HUDEP-2 (cell line): Measurements from ENCODE around the gene HBE1.
"Not testable (repeated sequence)": the region's sequence is repeated elsewhere in the genome, so short reads cannot be mapped to it uniquely, and the experiment has no call there.

Experiments used
- DNase-seq, 76 experiments: peaks; one replicate each; lab custom pipeline; 2025; ENCODE audit not compliant: unreplicated experiment in 76 of 76; lab: John Stamatoyannopoulos, UW

Gene HBE1

DNA sequence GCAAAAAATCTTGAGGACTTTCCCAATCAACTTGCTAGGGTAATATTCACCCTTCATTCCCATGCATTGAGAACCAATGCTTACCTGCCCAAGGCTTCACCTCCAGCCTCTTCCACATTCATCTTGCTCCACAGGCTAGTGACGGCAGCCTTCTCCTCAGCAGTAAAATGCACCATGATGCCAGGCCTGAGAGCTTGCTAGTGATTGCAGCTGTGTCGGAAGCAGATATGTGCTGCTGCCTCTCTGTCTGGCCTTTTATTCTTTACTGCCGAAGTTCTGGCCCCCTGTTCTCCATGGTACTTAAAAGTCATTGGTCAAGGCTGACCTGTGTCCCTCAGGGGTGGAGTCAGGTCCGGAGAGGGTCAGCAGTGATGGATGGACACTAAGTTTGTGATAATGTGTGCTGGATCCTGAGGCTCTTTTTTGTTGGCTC is at the start of gene HBE1:
HBE1 (minus strand) TSS at position 231 of the 433 bp plus-strand sequence; CDS start at position 176, 55 bp downstream.
- DNase-seq, result no peak

DNA sequence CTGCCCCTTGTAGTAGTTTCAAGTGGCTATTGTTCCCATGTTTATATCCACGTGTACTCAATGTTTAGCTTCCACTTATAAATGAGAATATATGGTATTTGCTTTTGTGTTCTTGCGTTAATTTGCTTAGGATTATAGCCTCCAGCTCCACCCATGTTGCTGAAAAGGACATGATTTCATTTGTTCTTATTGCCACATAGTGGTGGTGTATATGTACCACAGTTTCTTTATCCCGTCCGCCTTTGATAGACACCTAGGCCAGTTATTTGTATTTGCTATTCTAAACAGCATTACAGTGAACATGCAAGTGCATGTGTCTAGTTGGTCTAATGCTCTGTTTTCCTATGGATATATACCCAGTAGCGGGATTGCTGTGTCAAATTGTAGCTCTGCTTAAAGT is 47.5 kb upstream of the HBE1 start:
- peak in 6 of 76 experiments; percentile 1 to 33 (median 16) for DNase-seq

DNA sequence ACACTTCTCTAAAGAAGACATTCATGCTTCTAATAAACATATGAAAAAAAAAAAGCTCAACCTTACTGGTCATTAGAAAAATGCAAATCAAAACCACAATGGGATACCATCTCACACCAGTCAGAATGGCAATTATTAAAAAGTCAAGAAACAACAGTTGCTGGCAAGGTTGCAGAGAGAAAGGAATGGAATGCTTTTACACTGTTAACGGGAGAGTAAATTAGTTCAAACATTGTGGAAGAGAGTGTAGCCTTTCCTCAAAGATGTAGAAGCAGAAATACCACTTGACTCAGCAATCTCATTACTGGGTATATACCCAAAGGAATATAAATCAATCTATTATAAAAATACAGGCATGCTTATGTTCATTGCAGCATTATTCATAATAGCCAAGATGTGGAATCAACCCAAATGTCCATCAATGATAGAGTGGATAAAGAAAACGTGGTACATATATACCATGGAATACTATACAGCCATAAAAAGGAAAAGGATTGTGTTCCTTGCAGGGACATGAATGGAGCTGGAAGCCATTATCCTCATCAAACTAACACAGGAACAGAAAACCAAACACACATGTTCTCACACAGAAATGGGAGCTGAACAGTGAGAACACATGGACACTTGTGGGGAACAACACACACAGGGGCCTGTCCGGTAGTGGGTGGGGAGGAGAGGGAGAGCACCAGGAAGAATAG is 43.7 kb upstream of the HBE1 start:
- DNase-seq, result not testable (repeated sequence)

DNA sequence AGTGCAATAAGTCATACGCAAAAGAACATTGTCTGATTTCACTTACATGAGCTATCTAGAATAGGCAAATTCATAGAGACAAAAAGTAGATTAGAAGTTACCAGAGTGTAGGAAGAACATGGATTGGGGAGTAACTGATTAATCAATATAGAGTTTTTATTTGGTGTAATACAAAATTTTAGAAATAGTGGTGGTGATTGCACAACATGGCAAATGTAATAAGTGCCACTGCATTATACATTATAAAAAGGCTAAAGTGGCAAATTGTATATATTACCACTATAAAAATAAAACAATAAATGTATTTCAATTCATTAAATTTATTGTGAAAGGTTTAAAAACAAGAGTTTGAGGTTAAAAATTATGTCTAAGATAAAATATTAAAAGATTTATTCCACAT is 40.7 kb upstream of the HBE1 start:
- no peak for DNase-seq

DNA sequence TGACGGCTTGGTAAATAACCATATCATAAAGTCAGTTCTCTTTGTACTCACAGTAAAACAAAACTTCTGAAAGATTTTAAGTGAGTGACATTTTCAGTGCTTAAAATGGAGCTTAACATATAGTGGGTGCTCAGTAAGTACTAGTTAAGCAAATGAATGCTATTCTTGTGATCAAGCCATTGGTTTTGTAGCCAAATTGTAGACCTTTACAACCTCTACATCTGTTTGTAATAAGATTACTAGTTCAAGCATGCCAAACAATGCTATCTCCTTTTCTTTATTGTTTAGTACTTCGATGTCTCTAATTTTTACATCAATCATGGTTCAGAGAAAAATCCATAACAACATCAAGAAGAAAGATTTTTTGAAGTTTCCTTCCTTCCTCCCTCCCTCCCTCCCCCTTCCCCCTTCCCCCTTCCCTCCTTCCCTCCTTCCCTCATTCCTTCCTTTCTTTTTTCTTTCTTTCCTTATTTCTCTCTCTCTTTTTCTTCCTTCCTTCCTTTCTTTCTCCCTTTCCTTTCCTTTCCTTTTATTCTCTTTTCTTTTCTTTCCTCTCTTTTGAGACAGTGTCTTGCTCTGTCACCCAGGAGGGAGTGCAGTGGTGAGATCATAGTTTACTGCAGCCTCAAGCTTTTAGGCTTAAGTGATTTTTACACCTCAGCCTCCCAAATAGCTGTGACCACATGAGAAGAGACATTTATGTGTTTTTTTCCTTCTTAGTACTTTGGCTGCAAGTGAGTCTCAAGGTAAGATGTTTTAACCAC is 37.7 kb upstream of the HBE1 start:
- no peak for DNase-seq

DNA sequence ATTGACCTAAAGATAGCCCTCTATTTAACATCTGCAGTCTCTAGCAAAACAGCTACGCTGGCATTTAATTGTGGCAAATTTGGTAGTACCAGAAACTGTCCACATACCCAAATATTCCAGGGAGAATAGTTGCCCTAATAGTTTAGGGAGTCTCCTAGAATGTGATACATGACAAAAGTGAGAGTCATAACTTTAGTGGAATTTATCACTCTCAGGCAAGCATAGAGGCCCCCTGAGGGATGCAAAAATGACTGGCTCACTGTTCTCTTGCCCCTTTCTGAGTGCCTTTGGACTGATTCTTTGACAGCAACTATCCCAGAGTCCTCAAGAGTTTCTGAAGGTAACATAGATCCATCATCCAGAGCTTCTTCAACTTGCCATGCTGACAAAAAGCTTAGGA is 34.3 kb upstream of the HBE1 start:
- no peak for DNase-seq

DNA sequence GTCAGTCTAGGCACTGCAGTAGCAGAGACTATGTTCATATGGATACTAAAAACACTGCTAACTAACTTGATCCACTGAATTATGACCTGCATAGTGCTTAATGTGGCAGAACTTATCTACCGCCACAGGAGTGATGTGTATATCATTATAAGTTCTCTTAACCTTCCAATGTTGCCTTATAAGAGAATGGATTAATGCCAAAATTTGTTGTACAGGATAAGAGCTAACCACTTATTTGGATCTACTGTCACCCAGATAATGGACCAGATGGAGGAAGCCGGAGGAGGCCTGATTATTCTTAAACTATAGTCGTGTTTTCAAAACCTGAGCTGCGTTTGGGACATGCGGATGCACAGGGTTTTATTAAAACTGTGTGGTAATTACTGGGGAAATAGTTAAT is 33.9 kb upstream of the HBE1 start:
- DNase-seq, result peak in 35 of 76 experiments; percentile 9 to 93 (median 64)

DNA sequence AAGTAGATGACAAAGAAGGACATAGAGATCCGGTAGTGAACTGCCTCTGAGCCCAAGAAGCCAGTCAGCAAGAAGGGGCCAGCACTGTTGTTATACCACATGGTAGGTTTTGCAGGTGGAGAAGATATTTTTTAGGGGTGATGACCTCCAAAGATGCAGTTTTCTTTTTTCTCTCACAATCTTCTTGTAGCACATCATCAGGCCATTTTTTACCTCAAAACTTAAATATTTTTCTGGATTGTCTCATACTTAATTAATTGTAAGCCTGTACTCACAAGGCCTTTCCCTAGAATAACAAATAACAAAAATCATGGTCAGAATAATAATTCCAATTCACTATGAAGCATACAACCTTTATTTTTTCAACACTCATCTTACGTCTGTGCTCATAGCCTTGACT is 32.1 kb upstream of the HBE1 start, which contains the start of gene OR51B4:
OR51B4 (minus strand) TSS at position 101 of the 400 bp plus-strand sequence; CDS start at position 101, 0 bp downstream.
- no peak for DNase-seq

DNA sequence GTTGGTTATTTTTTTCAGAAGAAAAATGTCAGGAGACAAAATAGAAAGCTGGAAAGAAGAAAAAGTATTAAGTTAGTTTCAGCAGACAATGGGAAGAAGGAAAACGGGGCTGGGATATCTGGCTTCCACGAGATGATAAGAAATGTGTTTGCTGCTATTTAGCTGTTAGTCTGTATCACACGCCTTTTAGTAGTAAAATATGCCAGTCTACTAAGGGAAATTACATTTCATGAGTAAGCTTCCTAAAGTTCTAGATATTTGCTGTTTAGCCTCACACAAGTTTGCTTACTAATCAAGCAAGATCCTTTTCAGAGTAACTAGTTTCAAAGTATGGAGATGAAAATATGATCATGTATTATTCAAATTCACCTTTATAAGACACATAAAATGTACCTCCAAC is 30.5 kb upstream of the HBE1 start:
- DNase-seq, result no peak

DNA sequence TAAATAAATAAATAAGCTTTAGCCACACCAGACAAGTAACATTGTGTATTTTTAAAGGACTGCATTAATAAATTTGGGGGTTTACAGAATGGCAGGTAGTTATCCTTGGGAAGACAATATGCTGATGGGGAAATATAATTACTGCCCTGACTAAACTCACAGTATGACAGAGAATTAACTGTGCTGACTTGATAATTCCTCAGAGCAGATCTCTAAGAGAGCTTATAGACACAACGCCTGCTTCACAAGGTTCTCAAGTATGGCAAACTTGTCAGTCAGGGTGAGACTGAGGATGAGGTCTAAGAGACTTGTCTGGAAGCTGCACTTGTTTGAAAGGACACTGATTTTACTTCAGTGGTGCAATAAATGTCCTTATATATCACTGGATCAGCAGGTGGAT is 28.7 kb upstream of the HBE1 start:
- DNase-seq, result no peak

DNA sequence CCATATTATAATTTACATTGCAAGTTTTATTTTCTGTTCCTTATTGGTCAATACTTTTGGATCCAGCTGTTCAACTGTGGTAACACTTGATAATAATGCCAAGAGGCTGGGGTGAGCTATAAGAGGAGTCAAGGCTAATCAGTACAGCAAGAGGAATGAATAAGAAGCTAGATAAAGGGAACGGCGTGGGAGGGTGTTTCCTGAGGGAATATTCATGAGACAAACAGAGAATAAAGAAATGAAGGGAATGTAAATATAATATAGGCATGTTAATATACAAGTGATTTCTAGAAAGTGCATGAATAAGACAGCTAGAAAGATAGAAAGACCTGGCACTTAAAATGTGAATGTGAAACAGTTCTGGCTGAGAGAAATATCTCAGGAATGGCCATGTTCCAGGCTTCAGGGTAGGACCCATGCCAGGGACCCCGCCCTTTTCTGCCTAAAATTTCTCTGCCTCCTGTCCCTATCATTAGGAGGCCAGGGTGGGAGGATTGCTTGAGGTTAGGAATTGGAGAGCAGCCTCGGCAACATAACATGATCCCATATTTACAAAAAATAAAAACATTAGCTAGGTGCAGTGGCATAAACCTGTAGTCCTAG is 28.1 kb upstream of the HBE1 start:
- DNase-seq, result peak in 34 of 76 experiments; percentile 1 to 74 (median 34)

DNA sequence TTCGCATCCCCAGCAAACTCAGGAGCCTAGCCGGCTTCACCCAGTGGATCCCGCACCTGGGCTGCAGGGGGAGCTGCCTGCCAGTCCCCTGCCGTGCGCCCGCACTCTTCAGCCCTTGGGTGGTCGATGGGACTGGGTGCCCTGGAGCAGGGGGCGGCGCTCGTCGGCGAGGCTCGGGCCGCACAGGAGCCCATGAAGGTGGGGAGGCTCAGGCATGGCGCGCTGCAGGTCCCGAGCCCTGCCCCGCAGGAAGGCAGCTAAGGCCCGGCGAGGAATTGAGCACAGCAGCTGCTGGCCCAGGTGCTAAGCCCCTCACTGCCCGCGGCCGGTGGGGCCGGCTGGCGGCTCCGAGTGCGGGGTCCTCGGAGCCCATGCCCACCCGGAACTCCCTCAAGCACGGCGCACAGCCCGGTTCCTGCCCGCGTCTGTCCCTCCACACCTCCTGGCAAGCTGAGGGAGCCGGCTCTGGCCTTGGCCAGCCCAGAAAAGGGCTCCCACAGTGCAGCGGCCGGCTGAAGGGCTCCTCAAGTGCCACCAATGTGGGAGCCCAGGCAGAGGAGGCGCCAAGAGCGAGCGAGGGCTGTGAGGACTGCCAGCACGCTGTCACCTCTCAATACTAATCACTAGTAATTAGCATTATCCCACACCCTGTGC is 24.7 kb upstream of the HBE1 start:
- not testable (repeated sequence) for DNase-seq

DNA sequence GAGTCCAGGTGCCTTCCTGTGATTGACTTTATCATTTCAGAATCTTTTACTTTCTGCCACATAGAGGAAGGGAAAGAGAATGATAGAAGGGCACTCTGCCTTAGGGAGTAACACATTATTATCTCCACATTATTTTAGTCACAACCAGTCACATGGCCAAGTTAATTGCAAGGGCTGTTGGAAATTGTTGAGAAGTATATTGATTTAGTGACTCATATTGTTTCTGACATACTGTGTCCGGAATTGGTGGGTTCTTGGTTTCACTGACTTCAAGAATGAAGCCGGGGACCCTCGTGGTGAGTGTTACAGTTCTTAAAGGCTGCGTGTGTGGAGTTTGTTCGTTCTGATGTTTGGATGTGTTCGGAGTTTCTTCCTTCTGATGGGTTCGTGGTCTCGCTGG is 23.3 kb upstream of the HBE1 start:
- no peak for DNase-seq

DNA sequence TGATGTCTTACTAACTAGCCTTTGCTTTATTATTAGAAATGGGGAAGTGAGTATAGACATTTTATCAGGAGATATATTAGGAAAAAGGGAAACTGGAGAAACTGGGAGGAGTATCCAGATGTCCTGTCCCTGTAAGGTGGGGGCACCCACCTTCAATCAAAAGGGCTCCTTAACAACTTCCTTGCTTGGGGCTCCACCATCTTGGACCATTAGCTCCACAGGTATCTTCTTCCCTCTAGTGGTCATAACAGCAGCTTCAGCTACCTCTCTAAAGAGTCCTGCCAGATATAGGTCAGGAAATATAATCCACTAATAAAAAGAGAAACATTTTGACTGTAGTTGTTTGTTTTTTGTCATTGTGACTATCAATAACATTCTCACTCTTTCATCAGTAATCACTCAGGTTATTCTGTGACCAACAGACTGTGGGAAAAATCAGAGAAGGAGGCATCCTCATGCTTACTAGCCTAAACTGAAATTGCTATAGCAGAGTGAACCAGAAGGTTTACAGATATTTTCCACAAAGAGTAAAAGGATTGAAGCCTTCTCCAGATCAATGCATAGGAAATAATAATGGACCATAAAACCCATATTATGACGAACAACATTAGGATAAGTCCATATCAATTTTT is 21.6 kb upstream of the HBE1 start:
- DNase-seq, result peak in 48 of 76 experiments; percentile 8 to 80 (median 36)

DNA sequence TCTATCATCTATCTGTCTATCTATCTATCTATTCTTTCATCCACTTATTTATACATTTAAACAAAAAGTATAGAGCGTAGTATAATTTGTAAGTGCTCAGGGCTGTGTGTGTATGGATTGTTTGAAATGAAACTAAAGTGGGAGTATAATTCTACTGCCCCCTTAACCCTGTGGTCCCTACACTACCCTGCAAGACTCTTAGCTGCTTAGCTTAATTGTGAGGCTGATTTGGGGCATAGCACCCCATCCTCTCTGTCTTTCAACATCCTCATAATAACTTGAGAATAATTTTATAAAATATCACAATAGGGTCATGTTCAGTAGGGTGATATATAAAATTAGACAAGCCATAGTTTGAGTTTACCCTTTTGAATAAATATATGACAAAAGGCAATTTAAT is 20.4 kb upstream of the HBE1 start:
- DNase-seq, result no peak

DNA sequence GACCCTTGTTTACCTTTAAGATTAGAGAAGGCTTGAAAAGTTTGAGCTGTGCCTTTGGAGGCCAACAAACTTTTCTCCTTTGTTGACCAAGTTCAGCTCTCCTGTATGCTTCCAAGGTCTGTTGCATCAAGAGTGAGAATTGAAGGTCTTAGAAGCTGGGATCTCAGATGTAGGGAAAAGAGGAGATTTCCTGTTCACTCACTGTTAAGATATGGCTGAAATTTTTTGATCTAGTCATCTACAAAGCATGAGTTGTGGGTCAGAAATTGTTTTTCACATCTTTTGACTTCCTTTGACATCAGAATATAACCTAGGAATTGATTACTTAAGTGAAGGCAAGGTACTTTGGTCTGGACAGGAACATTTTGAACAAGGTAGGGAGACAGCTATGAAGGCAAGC is 20.0 kb upstream of the HBE1 start:
- DNase-seq, result no peak

DNA sequence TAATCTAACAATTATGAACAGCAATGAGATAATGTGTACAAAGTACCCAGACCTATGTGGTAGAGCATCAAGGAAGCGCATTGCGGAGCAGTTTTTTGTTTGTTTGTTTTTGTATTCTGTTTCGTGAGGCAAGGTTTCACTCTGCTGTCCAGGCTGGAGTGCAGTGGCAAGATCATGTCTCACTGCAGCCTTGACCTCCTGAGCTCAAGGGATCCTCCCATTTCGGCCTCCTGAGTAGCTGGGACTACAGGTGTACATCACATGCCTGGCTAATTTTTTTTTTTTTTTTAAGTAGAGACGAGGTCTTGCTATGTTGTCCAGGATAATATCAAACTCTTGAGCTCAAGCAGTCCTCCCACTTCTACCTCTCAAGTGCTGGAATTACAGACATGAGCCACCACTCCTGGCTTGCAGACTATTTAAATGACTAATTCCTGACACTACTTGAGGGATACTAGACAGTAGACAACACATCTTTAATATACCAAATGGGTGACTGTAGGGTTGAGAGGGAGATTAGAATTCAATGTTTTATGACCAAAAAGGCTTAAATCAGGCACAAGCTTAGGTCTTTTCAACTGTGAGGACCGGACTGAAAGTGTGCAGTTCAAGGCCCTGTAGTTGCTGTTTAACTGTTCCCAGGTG is 19.3 kb upstream of the HBE1 start:
- DNase-seq, result peak in 2 of 76 experiments; percentile 34 to 36

DNA sequence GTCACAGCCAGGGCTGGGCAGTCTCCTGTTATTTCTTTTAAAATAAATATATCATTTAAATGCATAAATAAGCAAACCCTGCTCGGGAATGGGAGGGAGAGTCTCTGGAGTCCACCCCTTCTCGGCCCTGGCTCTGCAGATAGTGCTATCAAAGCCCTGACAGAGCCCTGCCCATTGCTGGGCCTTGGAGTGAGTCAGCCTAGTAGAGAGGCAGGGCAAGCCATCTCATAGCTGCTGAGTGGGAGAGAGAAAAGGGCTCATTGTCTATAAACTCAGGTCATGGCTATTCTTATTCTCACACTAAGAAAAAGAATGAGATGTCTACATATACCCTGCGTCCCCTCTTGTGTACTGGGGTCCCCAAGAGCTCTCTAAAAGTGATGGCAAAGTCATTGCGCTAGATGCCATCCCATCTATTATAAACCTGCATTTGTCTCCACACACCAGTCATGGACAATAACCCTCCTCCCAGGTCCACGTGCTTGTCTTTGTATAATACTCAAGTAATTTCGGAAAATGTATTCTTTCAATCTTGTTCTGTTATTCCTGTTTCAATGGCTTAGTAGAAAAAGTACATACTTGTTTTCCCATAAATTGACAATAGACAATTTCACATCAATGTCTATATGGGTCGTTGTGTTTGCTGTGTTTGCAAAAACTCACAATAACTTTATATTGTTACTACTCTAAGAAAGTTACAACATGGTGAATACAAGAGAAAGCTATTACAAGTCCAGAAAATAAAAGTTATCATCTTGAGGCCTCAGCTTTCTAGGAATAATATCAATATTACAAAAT is 18.6 kb upstream of the HBE1 start:
- peak in 71 of 76 experiments; percentile 37 to 97 (median 89) for DNase-seq

DNA sequence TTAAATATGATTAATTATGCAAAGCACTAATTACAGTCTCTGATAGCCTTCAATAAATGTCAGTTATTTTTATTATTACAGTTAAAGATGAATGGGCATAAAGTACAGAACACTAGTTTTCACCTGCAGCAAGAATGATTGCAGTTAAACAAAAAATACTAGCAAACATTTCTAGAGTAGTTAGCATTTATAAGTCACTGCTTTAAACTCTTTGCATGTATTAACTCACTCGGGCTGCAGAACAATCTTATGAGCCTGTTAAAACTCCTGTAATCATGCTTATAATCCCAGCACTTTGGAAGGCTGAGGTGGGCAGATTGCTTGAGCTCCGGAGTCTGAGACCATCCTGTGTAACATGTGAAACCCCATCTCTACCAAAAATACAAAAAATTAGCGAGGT is 17.2 kb upstream of the HBE1 start:
- no peak for DNase-seq
